Epidermal melanocyte (primary cell): Measurements from ENCODE around the gene SLC28A1.

Source experiments
- DNase-seq: peaks from one replicate; pipeline ENCODE4 v3.0.0; 2011; ENCODE audit warnings: low spot score; ENCODE audit not compliant: insufficient read length

SLC28A1 gene

GRCh38 chr15:84992157-84992944 lies 107.9 kb downstream of the SLC28A1 start:
- DNase-seq: no peak
